ENCODE data around the gene SCD5. TPM values are rescaled to one million over a fixed set of nuclear protein-coding genes. Genes with fewer than 3 reads are reported as not detected.

The SCD5 gene
- total RNA-seq, 2 experiments from 2014 or later: 6.2 to 6.9 TPM

GRCh38 chr4:82715731-82716617, 82.6 kb downstream of the SCD5 start:
- Mint-ChIP-seq H3K36me3 (no peaks in the 10 kb centered on the region), H3K4me1 (no peaks in the 10 kb centered on the region), H3K27ac (no peak overlapping the region), H3K9me3 (no peaks in the 10 kb centered on the region), H3K27me3 (no peaks in the 10 kb centered on the region), H3K4me3 (no peak overlapping the region)
- POLR2A ChIA-PET: no interaction called here
- ATAC-seq (ENCODE audit: low read depth) (no peak), DNase-seq (no peak)

GRCh38 chr4:82713856-82714255, 84.7 kb downstream of the SCD5 start:
- peaks cover 3% of the 10 kb centered on the region for H3K27me3 Mint-ChIP-seq
- POLR2A ChIA-PET: no interaction called here

GRCh38 chr4:82712561-82712960, 86.0 kb downstream of the SCD5 start:
- ATAC-seq (ENCODE audit: low read depth) (no peak), DNase-seq (no peak)
- no peaks in the 10 kb centered on the region for H3K36me3 Mint-ChIP-seq
- H3K27me3 Mint-ChIP-seq: peaks cover 3% of the 10 kb centered on the region
- H3K9me3 Mint-ChIP-seq: no peaks in the 10 kb centered on the region
- POLR2A ChIA-PET: no interaction called here
- no peak overlapping the region for H3K4me3 Mint-ChIP-seq
- no peak overlapping the region for H3K27ac Mint-ChIP-seq
- no peaks in the 10 kb centered on the region for H3K4me1 Mint-ChIP-seq

More at GRCh38 chr4:82713856-82714255, 84.7 kb downstream of the SCD5 start:
- H3K9me3 Mint-ChIP-seq: no peaks in the 10 kb centered on the region
- H3K36me3 Mint-ChIP-seq: no peaks in the 10 kb centered on the region
- H3K4me3 Mint-ChIP-seq: no peak overlapping the region
- ATAC-seq (ENCODE audit: low read depth) (no peak), DNase-seq (no peak)
- no peak overlapping the region for H3K27ac Mint-ChIP-seq
- H3K4me1 Mint-ChIP-seq: no peaks in the 10 kb centered on the region

- Mint-ChIP-seq H3K36me3 (no peaks in the 10 kb centered on the region), H3K27ac (no peak overlapping the region), H3K27me3 (peaks cover 3% of the 10 kb centered on the region), H3K4me1 (no peaks in the 10 kb centered on the region), H3K4me3 (no peak overlapping the region), H3K9me3 (no peaks in the 10 kb centered on the region)
- POLR2A ChIA-PET: no interaction called here
- DNase-seq: no peak
- no peak for ATAC-seq (ENCODE audit: low read depth)
Observed at GRCh38 chr4:82711158-82711785, 87.3 kb downstream of the SCD5 start.

GRCh38 chr4:82710197-82710929, 88.2 kb downstream of the SCD5 start:
- no peaks in the 10 kb centered on the region for H3K36me3 Mint-ChIP-seq
- ATAC-seq (ENCODE audit: low read depth) (no peak), DNase-seq (no peak)
- no peaks in the 10 kb centered on the region for H3K9me3 Mint-ChIP-seq
- H3K27ac Mint-ChIP-seq: no peak overlapping the region
- no peak overlapping the region for H3K4me3 Mint-ChIP-seq
- H3K27me3 Mint-ChIP-seq: peaks cover 3% of the 10 kb centered on the region
- POLR2A ChIA-PET: no interaction called here
- no peaks in the 10 kb centered on the region for H3K4me1 Mint-ChIP-seq

- no peaks in the 10 kb centered on the region for H3K4me1 Mint-ChIP-seq
- ATAC-seq (ENCODE audit: low read depth) (no peak), DNase-seq (no peak)
- H3K9me3 Mint-ChIP-seq: no peaks in the 10 kb centered on the region
- no peak overlapping the region for H3K4me3 Mint-ChIP-seq
- H3K27ac Mint-ChIP-seq: no peak overlapping the region
- POLR2A ChIA-PET: no interaction called here
- no peaks in the 10 kb centered on the region for H3K36me3 Mint-ChIP-seq
- H3K27me3 Mint-ChIP-seq: peaks cover 3% of the 10 kb centered on the region
Observed at GRCh38 chr4:82708982-82709381, 89.6 kb downstream of the SCD5 start.

- no peak for ATAC-seq (ENCODE audit: low read depth)
- H3K27ac Mint-ChIP-seq: no peak overlapping the region
- no peak for DNase-seq
- no peaks in the 10 kb centered on the region for H3K4me1 Mint-ChIP-seq
- H3K27me3 Mint-ChIP-seq: peaks cover 3% of the 10 kb centered on the region
- no peaks in the 10 kb centered on the region for H3K36me3 Mint-ChIP-seq
- H3K9me3 Mint-ChIP-seq: no peaks in the 10 kb centered on the region
- POLR2A ChIA-PET: no interaction called here
- H3K4me3 Mint-ChIP-seq: no peak overlapping the region
Observed at GRCh38 chr4:82706349-82707000, 92.1 kb downstream of the SCD5 start.

GRCh38 chr4:82705928-82706300, 92.7 kb downstream of the SCD5 start:
- no peak for ATAC-seq (ENCODE audit: low read depth)
- POLR2A ChIA-PET: no interaction called here
- Mint-ChIP-seq H3K9me3 (no peaks in the 10 kb centered on the region), H3K27ac (no peak overlapping the region), H3K27me3 (peaks cover 3% of the 10 kb centered on the region), H3K36me3 (no peaks in the 10 kb centered on the region), H3K4me3 (no peak overlapping the region), H3K4me1 (no peaks in the 10 kb centered on the region)
- DNase-seq: no peak

- DNase-seq: no peak
- Mint-ChIP-seq H3K36me3 (no peaks in the 10 kb centered on the region), H3K4me3 (no peak overlapping the region), H3K27me3 (peaks cover 3% of the 10 kb centered on the region), H3K27ac (no peak overlapping the region), H3K9me3 (no peaks in the 10 kb centered on the region), H3K4me1 (no peaks in the 10 kb centered on the region)
- POLR2A ChIA-PET: no interaction called here
- no peak for ATAC-seq (ENCODE audit: low read depth)
Observed at GRCh38 chr4:82705169-82705927, 93.2 kb downstream of the SCD5 start.

- Mint-ChIP-seq H3K4me1 (no peaks in the 10 kb centered on the region), H3K27ac (no peak overlapping the region), H3K27me3 (peaks cover under 1% of the 10 kb centered on the region), H3K4me3 (no peak overlapping the region), H3K36me3 (no peaks in the 10 kb centered on the region), H3K9me3 (no peaks in the 10 kb centered on the region)
- DNase-seq: no peak
- POLR2A ChIA-PET: no interaction called here
- ATAC-seq (ENCODE audit: low read depth): no peak
Observed at GRCh38 chr4:82704156-82704555, 94.4 kb downstream of the SCD5 start.

GRCh38 chr4:82698412-82698811, 100.2 kb downstream of the SCD5 start:
- POLR2A ChIA-PET: no interaction called here
- H3K9me3 Mint-ChIP-seq: no peaks in the 10 kb centered on the region

GRCh38 chr4:82697561-82697960, 101.0 kb downstream of the SCD5 start:
- POLR2A ChIA-PET: no interaction called here
- no peak overlapping the region for H3K27ac Mint-ChIP-seq
- ATAC-seq (ENCODE audit: low read depth): no peak

More at GRCh38 chr4:82698412-82698811, 100.2 kb downstream of the SCD5 start:
- Mint-ChIP-seq H3K36me3 (no peaks in the 10 kb centered on the region), H3K27ac (no peak overlapping the region), H3K4me3 (no peak overlapping the region), H3K27me3 (no peaks in the 10 kb centered on the region), H3K4me1 (no peaks in the 10 kb centered on the region)
- DNase-seq: no peak
- ATAC-seq (ENCODE audit: low read depth): no peak

More at GRCh38 chr4:82697561-82697960, 101.0 kb downstream of the SCD5 start:
- Mint-ChIP-seq H3K9me3 (no peaks in the 10 kb centered on the region), H3K36me3 (no peaks in the 10 kb centered on the region), H3K27me3 (no peaks in the 10 kb centered on the region), H3K4me1 (no peaks in the 10 kb centered on the region), H3K4me3 (no peak overlapping the region)
- no peak for DNase-seq
